22Rv1 (cell line): ENCODE measurements around the gene CEACAM19.

Experiments used
- ZFX ChIP-seq: fragments of 450-650 bp; IDR thresholded peaks from 2 replicates; pipeline ENCODE4 v1.6.1; 2017; ENCODE audit warnings: antibody characterized with exemption, borderline replicate concordance
- TF ChIP-seq, protein P1 (sequence below): fragments of 450-650 bp; IDR thresholded peaks from 2 replicates; pipeline ENCODE4 v1.5.1; 2017; ENCODE audit warnings: mild to moderate bottlenecking

DNA sequence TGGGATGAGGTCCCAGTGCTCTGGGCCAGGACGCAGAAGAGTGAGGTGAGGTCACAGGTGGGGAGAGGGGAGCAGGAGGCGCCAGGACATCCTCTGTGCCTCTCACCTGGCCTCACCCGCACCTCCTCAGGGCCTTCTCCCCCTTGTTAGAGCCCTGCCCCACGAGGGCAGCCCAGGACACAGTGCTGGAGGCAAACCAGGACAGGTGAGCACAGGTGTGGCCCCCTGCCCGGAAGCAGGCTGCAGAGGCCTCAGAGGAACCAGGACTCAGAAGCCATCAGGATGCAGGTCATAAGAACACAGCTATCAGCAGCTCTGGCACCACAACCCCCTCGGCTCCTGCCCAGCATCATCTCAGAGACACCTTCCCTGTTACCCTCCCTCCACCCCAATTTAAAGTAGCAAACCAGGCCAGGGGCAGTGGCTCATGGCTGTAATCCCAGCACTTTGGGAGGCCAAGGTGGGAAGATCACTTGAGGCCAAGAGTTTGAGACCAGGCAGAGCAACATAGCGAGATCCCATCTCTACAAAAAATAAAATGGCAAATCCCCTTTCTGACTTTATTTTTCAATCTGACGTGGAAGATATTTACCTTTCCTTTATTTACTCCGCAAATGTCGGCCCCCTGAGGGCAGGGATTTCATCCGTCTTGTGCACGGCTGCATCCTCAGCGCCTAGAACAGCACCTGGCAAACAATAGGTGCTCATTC, 27.4 kb downstream of the CEACAM19 start, which contains the start of gene CEACAM16:
- TF ChIP-seq, protein P1, sequence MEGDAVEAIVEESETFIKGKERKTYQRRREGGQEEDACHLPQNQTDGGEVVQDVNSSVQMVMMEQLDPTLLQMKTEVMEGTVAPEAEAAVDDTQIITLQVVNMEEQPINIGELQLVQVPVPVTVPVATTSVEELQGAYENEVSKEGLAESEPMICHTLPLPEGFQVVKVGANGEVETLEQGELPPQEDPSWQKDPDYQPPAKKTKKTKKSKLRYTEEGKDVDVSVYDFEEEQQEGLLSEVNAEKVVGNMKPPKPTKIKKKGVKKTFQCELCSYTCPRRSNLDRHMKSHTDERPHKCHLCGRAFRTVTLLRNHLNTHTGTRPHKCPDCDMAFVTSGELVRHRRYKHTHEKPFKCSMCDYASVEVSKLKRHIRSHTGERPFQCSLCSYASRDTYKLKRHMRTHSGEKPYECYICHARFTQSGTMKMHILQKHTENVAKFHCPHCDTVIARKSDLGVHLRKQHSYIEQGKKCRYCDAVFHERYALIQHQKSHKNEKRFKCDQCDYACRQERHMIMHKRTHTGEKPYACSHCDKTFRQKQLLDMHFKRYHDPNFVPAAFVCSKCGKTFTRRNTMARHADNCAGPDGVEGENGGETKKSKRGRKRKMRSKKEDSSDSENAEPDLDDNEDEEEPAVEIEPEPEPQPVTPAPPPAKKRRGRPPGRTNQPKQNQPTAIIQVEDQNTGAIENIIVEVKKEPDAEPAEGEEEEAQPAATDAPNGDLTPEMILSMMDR: no peak
- no peak for TF ChIP-seq ZFX
